Muscle of arm (tissue), 12 donors: ENCODE data around the gene POLR2F. TPM values are rescaled to one million over a fixed set of nuclear protein-coding genes. Genes with fewer than 3 reads are reported as not detected.
A peak's percentile ranks its signal among the peaks of the same experiment; 100 is the strongest.
"Not testable (repeated sequence)": the region's sequence is repeated elsewhere in the genome, so short reads cannot be mapped to it uniquely, and the experiment has no call there.

Experiments used
- DNase-seq: peaks from one replicate; pipeline ENCODE4 v3.0.0-alpha.2; 2013
- polyA plus RNA-seq, 12 donors: library from polyadenylated mRNA; unstranded; fragments of 120-200 nt; gene quantifications; one replicate each; pipeline ENCODE4 v1.2.1, GENCODE V29; 2013; ENCODE audit not compliant: insufficient read length in 12 of 12

The POLR2F gene
- polyA plus RNA-seq, 12 donors: 29.5 to 53.0 (median 41.3) TPM; not detected in 1

DNA sequence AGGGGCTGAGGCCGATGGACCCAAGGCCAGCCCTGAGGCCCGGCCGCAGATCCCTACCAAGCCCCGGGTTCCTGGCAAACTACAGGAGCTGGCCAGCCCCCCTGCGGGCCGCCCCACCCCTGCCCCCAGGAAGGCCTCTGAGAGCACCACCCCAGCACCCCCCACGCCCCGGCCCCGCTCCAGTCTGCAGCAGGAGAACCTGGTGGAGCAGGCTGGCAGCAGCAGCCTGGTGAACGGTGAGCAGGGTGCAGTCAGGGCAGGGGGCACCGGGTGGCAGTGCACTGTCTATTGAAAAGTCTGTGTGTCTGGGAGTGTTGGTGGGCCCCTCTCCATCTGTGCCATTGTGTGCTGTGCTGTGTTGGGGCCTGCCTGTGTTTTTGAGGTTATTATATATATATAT is 31.3 kb upstream of the POLR2F start:
- DNase-seq: no peak

DNA sequence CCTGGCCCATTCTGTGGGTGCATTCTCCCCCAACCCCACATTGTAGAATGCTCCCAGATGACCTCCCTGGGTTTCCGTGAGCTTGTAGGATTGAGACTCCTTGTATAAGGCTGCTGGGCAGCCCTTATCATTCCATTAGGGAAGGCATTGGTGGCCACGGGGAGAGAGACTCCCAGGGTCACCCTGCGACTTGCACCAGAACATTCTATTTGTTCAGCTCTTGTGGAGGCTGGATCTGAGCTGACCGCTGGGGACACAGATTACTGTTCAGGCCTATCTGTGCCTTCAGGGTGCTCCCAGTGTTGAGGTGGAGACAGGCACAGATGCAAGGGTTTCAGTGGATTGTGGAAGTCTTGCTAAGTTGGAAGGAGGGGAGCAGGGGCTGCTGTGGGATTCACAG is 29.6 kb upstream of the POLR2F start:
- DNase-seq: no peak

DNA sequence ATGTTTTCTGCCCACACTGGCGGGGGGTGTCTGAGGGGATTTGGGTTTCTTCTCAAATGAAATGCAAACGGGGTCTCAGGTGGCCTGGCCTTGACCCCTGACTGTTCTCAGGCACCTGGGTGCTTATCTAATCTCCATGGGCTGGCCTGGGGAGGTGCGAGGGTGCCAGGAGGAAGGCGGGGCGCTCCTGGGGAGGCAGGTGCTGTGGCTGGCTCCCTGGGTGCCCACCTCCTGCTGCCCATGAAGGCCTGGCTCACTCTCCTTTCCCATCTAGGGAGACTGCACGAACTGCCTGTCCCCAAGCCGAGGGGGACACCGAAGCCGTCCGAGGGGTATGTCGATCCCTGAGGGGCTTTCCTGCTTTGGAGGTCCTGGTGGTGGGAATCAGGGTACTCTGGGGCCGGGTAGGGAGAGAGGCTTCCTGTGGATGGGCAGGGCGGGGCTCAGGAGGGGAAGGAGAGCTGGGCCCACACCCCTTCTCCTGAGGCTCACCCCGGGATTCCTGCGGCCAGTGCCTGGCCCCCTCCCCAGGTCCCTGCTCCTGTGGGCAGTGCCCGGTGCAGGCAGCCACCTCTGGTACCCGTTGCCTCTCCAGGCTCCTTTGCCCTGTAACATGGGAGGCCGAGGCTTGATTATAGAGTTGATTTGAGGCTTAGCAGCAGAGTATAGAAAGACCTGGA is 29.0 kb upstream of the POLR2F start:
- DNase-seq: no peak

DNA sequence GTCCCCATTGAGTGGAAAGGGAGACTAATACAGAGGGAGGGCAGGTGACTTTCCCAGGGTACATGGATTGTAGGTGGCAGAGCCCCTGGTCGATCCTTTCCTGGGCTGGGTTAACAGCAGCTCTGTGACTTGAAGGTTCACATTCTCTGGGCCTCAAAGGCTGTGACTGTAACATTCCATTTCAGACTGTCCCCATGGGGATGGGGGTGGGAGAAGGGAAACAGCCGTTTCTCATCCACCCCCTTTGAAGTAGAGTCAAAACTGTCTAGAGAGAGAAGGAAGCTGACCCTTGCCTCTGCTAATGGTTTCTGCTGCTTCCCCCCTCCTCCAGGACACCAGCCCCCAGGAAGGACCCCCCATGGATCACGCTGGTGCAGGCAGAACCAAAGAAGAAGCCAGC is 28.2 kb upstream of the POLR2F start:
- DNase-seq: no peak

DNA sequence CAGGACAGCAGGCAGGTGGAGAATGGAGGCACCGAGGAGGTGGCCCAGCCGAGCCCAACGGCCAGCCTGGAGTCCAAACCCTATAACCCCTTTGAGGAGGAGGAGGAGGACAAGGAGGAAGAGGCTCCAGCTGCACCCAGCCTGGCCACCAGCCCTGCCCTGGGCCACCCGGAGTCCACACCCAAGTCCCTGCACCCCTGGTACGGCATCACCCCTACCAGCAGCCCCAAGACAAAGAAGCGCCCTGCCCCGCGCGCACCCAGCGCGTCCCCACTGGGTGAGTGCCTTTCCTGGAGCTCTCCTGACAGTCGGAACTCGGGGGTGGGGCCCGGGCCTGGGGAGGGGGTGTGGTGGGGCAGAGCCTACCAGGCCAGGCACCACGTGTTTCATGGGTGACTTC is 27.7 kb upstream of the POLR2F start:
- no peak for DNase-seq

DNA sequence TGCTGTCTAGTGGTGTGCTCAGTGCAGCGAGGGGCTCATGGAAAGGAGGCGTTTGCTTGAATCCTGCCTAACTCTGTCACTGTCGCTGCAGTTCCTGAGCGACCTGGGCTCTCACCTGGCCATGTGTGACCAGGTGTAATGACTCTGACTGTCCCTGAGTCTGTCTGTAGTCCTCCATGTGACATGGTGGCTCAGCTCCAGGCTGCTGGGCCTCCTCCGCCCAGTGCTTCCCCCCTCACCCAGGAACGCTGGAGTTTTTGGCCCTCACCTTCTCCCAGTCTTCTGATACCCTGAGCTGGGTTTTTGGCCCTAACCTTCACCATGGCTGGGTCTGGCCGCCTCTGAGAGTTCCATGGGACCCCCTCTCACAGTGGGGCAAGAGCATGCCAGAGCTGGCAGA is 27.1 kb upstream of the POLR2F start:
- no peak for DNase-seq

DNA sequence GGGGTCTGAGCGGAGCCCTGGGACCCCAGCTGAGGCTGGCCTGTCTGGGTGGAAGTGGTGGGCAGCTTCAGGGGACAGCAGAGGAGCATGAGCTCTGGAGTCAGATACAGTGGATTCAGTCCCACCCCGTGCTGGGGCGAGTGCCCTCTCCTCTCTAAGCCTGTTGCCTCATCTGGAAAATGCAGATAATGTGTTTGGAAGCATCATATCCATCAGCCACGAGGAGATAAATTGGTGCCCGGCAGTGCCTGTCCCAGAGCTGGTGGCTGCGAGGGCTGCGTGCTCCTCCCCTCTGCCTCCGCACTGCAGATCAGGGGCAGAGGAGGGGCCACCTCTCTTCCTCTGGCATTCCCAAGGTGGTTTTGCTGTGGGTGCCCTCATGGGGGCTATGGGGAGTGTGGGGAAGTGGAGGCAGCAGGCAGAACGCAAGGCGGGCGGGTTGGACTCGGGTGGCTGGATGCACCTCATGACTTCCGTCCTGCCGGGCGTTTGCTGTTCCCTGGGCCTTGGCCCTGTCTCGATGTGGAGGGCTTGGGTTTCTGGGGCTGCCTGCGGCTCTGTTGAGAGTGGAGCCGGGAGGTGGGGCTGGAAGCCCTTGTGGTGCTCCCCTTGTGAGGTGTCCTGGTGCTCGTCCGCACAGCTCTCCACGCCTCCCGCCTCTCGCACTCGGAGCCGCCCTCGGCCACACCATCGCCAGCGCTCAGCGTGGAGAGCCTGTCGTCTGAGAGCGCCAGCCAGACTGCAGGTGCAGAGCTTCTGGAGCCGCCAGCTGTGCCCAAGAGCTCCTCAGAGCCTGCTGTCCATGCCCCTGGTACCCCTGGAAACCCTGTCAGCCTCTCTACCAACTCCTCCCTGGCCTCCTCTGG is 26.5 kb upstream of the POLR2F start:
- no peak for DNase-seq

DNA sequence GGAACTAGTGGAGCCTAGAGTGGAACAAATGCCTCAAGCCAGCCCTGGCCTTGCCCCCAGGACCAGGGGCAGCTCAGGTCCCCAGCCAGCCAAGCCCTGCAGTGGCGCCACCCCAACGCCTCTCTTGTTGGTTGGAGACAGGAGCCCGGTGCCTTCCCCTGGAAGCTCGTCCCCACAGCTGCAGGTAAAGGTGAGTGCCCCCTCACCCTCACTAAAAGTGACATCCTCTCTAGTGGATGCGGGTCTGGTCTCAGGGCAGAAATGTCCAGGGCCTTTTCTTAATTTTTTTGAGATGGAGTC is 25.9 kb upstream of the POLR2F start:
- no peak for DNase-seq

DNA sequence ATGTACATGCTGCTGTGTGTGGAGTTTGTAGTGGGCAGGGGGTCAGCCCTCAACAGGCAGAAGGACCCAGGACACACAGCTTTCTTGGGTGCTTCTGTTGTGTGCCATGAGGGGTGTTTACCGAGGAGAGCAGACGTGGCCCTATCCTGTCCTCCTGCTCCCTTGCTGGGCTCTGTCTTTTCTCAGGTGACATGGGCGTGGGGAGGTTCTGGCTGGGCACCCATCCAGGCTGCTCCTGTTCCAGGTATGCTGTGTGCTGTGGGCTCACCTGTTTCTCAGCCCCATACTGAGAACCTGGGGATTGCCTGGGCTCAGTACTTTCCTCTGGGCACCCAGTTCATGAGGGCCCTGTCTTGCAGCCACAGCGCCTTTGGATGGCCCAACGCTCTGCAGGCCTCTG is 24.1 kb upstream of the POLR2F start:
- no peak for DNase-seq

DNA sequence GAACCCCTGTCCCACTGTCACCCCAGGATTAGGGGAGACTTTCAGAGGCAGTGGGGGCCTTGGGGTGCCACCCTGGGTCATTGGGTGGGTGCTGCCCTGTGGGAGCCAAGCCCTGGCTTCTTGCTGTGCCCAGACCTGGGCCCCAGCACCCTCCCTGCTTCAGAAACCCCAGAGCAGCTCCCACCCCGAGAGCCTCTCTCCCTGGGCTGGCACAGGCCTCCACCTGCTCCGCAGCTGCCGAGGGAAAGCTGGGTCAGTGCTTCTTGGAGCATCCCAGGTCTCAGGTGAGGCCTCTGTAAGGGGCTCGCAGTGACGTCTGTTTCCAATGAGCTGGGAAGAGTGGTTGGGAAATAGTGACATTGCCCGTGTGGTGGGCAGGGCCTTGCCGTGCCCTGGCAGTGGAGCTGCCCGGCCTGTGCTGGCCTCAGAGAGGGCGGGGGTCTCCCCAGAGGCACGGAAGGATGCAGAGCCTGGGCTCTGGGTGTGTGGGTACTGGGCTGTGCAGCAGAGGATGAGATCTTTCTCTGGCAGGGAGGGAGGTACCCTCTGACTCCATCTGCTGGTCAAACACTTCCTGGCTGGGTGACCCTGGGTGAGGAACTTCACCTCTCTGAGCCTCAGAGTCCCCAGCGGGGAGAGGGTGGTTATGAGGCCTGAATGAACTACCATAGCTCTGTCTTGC is 23.1 kb upstream of the POLR2F start:
- no peak for DNase-seq

DNA sequence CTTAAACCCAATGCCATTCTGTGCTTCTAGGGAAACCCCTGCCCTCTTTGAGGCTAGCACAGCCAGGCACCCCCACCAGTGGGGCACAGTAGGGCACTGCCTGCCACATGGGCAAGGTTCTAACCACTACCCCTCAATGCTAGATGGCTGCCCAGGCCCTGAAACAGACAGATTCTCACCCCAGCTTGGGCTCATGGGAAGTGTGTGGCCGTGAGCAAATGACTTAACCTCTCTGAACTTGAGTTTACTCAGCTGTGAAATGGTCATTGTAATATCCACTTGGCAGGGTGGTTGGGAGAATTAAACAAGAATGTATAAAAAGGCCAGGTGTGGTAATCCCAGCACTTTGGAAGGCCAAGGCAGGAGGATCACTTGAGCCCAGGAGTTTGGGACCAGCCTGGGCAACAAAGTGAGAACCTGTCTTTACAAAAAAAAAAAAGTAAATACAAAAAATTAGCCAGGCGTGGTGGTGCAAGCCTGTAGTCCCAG is 22.5 kb upstream of the POLR2F start:
- DNase-seq: no peak

DNA sequence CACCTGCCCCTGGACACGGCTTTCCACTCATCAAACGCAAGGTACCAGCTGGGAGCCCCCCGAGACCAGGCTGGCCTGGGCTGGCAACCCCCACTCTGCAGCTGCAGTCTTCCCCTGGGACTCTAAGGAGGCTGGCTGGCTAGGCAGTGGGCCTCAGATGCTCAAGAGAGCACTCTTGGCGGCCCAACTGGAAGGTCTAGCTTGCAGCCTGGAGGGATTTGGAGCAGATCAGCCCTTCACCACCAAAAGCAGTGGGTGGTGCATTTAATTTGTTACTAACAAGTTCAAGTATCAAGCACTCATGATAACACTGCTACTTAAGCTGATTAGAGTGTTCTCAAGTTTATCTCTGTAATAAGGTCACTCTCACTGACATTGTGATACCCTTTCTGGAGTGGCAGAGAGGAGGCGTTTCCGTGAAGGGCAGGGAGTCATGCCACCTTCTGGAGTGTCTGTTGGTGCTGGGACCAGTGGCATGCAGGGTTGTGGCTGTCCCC is 21.6 kb upstream of the POLR2F start:
- no peak for DNase-seq

DNA sequence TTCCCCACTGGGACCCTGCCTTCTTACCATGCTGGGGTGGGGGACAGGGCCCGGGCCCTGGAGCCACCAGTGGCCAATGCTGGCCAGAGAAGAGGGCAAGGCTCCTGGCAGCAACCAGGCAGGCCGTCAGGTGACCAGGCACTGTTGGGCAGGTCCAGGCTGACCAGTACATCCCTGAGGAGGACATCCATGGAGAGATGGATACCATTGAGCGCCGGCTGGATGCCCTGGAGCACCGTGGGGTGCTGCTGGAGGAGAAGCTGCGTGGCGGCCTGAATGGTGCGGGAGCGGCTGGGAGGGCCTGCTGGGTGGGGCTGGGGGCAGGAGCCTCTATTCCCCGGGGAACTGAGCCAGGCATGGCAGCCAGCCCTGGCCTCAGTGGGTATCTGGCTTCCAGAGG is 21.1 kb upstream of the POLR2F start:
- no peak for DNase-seq

DNA sequence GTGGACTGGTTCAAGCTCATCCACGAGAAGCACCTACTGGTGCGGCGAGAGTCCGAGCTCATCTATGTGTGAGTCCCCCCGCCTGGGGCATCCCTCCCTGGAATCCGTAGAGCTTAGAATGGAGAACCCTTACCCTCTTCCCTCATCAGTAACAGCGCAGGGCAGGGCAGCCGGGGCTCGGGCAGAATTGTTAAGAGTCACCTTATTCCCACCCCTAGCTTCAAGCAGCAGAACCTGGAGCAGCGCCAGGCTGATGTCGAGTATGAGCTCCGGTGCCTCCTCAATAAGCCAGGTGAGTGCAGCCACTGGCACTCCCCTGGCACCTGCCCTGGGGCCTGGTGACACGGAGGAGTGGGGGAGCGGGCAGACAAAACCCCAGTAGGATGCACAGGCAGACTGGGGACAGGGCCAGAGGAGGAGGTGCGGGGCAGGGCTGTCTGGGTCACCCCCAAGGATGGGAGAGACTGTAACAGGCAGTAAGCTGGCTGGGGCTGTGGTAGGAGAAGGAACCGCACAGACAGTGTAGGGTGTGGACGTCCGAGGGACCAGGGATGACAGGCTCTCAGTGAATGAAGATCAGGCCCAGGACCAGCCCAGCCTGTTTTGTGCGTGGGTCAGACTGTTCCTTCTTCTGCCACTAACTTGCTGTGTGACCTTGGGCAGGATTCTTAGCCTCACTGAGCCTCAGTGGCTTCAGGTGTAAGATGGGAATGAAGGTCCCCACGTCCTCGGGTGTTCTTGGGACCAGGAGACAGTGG is 20.5 kb upstream of the POLR2F start:
- DNase-seq: no peak

DNA sequence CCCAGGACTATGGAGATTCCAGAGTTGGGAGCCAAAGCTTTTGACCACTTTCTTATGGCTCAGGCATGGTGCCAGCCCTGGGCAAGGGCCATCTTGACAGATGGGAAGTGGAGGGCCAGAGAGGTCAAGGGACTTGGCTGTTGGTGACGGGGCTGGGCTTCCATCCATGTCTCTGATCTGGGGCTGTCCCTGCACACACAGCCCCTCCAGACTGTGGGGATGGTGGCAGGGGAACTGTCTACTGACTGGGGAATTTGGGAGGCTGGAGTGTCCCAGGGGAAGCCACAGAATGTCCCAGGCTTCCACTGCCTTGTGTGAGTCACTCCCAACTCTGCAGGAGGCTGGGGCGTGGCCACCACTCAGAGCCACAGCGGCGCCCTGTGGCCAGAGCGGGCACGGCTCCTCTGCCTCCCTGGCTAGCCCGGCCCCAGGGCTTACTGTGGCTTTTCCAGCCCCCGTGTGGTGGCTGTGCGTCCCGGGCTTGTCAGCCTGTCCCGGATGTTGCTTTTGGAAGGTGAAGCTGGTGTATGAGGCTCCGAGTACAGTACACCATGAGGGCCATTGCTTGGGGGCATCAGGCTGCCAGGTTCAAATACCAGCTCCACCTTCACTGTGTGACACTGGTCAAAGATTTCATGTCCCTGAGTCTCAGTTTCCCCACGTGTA is 19.7 kb upstream of the POLR2F start:
- DNase-seq: peak; percentile 68

DNA sequence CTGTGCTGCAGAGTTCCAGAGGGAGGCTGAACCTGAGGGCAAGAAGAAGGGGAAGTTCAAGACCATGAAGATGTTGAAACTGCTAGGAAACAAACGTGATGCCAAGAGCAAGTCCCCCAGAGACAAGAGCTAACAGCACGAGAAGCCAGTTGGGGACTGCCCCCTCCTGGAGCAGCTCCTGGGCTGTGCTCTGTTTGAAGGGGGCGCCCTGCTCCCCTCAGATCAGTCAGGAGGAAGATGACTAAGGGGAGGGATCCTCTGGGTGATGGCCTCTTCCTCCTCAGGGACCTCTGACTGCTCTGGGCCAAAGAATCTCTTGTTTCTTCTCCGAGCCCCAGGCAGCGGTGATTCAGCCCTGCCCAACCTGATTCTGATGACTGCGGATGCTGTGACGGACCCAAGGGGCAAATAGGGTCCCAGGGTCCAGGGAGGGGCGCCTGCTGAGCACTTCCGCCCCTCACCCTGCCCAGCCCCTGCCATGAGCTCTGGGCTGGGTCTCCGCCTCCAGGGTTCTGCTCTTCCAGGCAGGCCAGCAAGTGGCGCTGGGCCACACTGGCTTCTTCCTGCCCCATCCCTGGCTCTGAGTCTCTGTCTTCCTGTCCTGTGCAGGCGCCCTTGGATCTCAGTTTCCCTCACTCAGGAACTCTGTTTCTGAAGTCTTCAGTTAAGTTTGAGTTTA is 12.7 kb upstream of the POLR2F start:
- DNase-seq: no peak

DNA sequence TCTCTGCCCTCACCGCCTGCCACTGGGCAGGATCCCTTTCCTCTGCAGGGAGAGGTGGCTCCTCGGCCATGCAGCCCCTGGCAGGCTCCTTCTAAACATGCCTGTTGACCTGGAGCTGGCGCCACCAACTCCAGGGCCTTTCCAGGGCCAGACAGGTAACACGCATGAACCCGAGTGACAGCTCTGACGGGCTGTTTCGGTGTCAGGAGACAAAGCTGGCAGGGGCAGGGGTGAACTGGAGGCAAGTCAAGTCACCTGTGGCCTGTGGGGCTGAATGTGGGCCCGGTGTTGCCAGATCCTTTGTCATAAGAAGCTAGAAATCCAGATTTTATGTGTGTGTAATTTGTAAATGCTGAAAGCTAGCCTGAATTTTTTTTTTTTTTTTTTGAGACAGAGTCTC is 11.4 kb upstream of the POLR2F start:
- no peak for DNase-seq

DNA sequence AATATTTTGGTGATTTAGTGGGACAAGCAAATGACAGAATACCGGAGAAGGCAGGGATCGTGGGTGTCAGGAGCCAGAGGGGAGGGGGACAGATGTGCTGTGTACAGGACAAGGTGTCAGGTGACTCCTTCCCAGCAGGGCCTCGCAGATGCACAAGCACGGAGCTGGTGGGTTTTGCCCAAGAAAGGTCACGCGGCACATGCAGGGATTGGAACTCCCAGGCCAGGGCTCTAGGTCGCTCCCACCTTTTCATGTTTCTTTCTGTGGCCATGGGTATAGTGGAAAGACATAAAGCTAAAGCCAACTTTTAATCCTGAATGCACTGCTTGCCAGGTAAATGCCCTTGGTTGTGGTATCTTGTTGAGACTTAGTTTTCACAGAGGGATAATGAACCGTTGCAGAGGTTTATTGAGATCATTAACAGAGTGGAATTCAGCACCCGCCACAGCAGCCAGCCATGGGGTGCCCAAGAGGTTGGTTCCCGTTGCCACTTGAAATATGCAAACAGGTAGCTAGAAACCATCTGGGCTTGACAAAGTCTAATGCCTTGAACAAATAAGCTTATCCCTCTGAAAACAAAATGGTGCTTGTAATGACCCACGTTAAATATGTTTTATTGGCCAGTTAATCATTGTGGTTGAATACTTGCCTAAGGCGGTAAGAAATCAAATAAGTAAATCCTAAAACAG is 10.2 kb upstream of the POLR2F start:
- no peak for DNase-seq

DNA sequence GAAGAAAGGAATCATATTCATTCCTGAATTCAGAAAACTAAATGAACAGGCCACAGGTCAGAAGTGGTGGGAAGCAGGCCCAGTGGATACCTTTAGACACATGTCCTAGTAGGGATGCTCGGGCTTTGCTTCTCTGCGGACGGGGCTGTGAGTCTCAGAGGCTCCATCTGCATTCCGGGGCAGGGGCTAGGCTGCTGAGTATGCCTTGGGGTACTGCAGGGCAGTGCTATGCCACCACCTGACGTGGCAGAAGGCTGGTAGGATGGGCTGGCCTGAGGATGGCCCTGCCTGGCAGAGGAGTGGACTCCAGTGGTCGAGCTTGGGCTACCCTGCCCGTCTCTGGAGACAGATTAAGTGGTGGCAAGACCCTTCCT is 9.7 kb upstream of the POLR2F start:
- DNase-seq: no peak

DNA sequence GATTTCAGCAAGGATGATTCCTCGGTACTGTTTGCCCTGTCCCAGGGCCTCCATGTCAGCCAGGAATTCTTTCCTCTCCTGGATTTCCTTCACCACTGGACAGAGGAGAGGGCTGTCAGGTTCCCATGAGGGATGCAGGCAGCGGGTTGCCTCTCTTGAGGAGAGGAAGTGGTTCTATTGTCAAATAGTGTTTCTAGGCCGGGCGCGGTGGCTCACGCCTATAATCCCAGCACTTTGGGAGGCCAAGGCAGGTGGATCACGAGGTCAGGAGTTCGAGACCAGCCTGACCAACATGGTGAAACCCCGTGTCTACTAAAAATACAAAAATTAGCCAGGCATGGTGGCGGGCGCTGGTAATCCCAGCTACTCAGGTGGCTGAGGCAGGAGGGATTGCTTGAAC is 9.1 kb upstream of the POLR2F start:
- not testable (repeated sequence) for DNase-seq
